ENCODE measurements around the gene PSAPL1. TPM values are rescaled to one million over a fixed set of nuclear protein-coding genes. Genes with fewer than 3 reads are reported as not detected.
"Not testable (repeated sequence)": the region's sequence is repeated elsewhere in the genome, so short reads cannot be mapped to it uniquely, and the experiment has no call there.

The PSAPL1 gene
- total RNA-seq, 1 experiment from 2014 or later, result not detected

GRCh38 chr4:7459471-7459870 lies 24.7 kb upstream of the PSAPL1 start:
- no peak for DNase-seq (ENCODE audit: extremely low read depth, low read depth)

GRCh38 chr4:7458477-7458876 lies 23.7 kb upstream of the PSAPL1 start:
- no peak for DNase-seq (ENCODE audit: extremely low read depth, low read depth)

- DNase-seq (ENCODE audit: extremely low read depth, low read depth), result no peak
Measured at GRCh38 chr4:7458066-7458425, 23.3 kb upstream of the PSAPL1 start.

- no peak for DNase-seq (ENCODE audit: extremely low read depth, low read depth)
Measured at GRCh38 chr4:7457201-7458065, 22.7 kb upstream of the PSAPL1 start.

GRCh38 chr4:7452802-7453201 lies 18.1 kb upstream of the PSAPL1 start:
- DNase-seq (ENCODE audit: extremely low read depth, low read depth), result not testable (repeated sequence)

- DNase-seq (ENCODE audit: extremely low read depth, low read depth), result no peak
Measured at GRCh38 chr4:7451800-7452199, 17.1 kb upstream of the PSAPL1 start.

GRCh38 chr4:7451434-7451789 lies 16.7 kb upstream of the PSAPL1 start:
- no peak for DNase-seq (ENCODE audit: extremely low read depth, low read depth)

- no peak for DNase-seq (ENCODE audit: extremely low read depth, low read depth)
Measured at GRCh38 chr4:7450775-7451433, 16.2 kb upstream of the PSAPL1 start.

- no peak for DNase-seq (ENCODE audit: extremely low read depth, low read depth)
Measured at GRCh38 chr4:7448036-7448435, 13.3 kb upstream of the PSAPL1 start.

- no peak for DNase-seq (ENCODE audit: extremely low read depth, low read depth)
Measured at GRCh38 chr4:7447236-7447635, 12.5 kb upstream of the PSAPL1 start.

GRCh38 chr4:7444731-7445130 lies 10.0 kb upstream of the PSAPL1 start:
- no peak for DNase-seq (ENCODE audit: extremely low read depth, low read depth)

- DNase-seq (ENCODE audit: extremely low read depth, low read depth), result no peak
Measured at GRCh38 chr4:7444314-7444713, 9.6 kb upstream of the PSAPL1 start.

- no peak for DNase-seq (ENCODE audit: extremely low read depth, low read depth)
Measured at GRCh38 chr4:7442574-7443162, 7.9 kb upstream of the PSAPL1 start.

- DNase-seq (ENCODE audit: extremely low read depth, low read depth), result no peak
Measured at GRCh38 chr4:7441201-7441600, 6.5 kb upstream of the PSAPL1 start.

- no peak for DNase-seq (ENCODE audit: extremely low read depth, low read depth)
Measured at GRCh38 chr4:7439699-7440098, 5.0 kb upstream of the PSAPL1 start.

GRCh38 chr4:7436256-7436655 lies 1.5 kb upstream of the PSAPL1 start:
- no peak for DNase-seq (ENCODE audit: extremely low read depth, low read depth)

GRCh38 chr4:7435471-7436061 lies 836 bp upstream of the PSAPL1 start:
- no peak for DNase-seq (ENCODE audit: extremely low read depth, low read depth)

- no peak for DNase-seq (ENCODE audit: extremely low read depth, low read depth)
Measured at GRCh38 chr4:7434141-7434765, 477 bp downstream of the PSAPL1 start.

- DNase-seq (ENCODE audit: extremely low read depth, low read depth), result no peak
Measured at GRCh38 chr4:7433376-7434140, 1.2 kb downstream of the PSAPL1 start.
